Loucy (cell line): ENCODE data around the gene SMCO2.

Experiments
- EZH2phosphoT487 ChIP-seq: fragments of 200-600 bp; IDR thresholded peaks from 2 replicates; pipeline ENCODE4 v1.6.1; 2018; ENCODE audit warnings: antibody characterized with exemption, mild to moderate bottlenecking, moderate library complexity, borderline replicate concordance
- TF ChIP-seq, protein P1 (sequence below): fragments of 200-600 bp; sonication (generic); conservative IDR thresholded peaks from 2 replicates; pipeline ENCODE4 v1.5.1; 2014; ENCODE audit warnings: mild to moderate bottlenecking, antibody characterized with exemption, low read length

DNA sequence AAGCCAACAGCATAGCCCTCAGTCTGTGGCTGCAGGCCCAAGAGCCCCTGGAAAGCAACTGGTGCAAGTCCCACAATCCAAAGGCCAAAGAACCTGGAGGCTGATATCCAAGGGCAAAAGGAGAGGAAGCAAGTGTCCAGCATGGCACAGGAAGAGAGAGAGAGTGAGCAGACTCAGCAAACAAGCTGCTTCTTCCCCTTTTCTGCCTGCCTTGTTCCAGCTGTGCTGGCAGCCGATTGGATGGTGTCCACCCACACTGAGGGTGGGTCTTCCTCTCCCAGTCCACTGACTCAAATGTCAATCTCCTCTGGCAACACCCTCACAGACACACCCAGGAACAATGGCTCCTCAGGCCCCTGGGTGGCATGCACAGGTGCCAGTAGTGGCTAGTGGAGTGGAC lies 33.5 kb downstream of the SMCO2 start:
- TF ChIP-seq EZH2phosphoT487, result no peak
- TF ChIP-seq, protein P1, sequence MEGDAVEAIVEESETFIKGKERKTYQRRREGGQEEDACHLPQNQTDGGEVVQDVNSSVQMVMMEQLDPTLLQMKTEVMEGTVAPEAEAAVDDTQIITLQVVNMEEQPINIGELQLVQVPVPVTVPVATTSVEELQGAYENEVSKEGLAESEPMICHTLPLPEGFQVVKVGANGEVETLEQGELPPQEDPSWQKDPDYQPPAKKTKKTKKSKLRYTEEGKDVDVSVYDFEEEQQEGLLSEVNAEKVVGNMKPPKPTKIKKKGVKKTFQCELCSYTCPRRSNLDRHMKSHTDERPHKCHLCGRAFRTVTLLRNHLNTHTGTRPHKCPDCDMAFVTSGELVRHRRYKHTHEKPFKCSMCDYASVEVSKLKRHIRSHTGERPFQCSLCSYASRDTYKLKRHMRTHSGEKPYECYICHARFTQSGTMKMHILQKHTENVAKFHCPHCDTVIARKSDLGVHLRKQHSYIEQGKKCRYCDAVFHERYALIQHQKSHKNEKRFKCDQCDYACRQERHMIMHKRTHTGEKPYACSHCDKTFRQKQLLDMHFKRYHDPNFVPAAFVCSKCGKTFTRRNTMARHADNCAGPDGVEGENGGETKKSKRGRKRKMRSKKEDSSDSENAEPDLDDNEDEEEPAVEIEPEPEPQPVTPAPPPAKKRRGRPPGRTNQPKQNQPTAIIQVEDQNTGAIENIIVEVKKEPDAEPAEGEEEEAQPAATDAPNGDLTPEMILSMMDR, result no peak
